GM18951 (cell line): Measurements from ENCODE around the gene TRAIP.
"Not testable (repeated sequence)": the region's sequence is repeated elsewhere in the genome, so short reads cannot be mapped to it uniquely, and the experiment has no call there.

ENCODE experiments used
- POLR2A ChIP-seq: IDR thresholded peaks from 4 replicates; pipeline ENCODE4 v1.6.1; 2011; ENCODE audit warnings: mild to moderate bottlenecking; ENCODE audit not compliant: insufficient read length, insufficient read depth; ENCODE audit errors: extremely low read depth
- in situ Hi-C: fragments of 300-500 bp; cut with MboI; formaldehyde crosslinking; loops from one replicate; pipeline ENCODE4 v1.12.0; 2022; ENCODE audit warnings: low sequenced_read_pairs, mixed read lengths, inconsistent platforms; ENCODE audit not compliant: unreplicated experiment

TRAIP gene

DNA sequence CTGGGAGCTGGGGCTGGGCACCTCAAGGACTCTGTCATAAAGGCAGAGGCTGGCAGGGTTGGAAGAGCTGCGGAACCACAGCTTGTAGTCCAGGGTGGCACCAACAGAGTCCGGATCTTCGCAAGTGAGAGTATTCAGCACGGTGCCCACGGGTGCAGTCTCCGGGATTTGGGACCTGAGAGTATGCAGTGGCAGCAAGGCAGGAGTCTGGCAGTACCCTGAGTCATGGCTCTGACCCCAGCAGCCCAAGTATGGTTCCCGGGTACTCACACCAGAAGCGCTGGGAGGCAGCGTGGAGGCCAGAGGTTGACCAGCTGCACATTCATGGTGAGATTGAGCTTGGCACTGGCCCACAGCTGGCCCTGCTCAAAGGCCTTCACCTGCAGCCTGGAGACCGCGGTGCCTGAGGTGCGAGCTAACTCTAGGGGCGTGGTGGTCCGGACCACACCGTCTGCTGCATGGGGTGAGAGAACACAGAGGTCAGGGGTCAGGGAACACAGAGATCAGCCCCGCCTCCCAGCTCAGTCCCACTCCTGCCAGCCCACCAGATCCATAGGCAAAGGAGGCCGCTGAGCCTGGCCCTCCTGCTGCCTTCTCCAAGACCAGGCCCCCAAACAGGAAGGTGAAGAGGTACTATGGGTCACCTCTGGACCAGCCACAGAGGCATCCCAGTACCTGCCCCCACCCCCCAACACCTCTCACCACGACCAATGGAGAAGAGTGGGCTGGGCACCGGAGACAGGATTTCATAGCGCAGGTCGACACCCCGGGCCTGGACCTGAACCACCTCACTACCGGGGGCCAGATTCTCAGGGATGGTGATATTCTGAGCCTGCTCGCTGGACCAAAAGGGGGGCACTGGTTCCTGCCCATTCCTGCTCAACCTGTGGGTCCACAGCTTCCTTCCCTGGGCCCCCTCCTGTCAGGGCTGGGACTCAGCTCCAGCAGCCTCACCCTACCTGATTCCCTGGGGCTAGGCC lies 61.1 kb downstream of the TRAIP start:
- in situ Hi-C loops: no loop called here
- TF ChIP-seq POLR2A: no peak

- in situ Hi-C loops: no loop called here
- TF ChIP-seq POLR2A: no peak
Measured at GRCh38 chr3:49794431-49794830, 61.9 kb downstream of the TRAIP start.

GRCh38 chr3:49793486-49794085 lies 62.8 kb downstream of the TRAIP start:
- no peak for TF ChIP-seq POLR2A
- in situ Hi-C loops: no loop called here

GRCh38 chr3:49792371-49793150 lies 63.8 kb downstream of the TRAIP start:
- TF ChIP-seq POLR2A: no peak
- in situ Hi-C loops: no loop called here

DNA sequence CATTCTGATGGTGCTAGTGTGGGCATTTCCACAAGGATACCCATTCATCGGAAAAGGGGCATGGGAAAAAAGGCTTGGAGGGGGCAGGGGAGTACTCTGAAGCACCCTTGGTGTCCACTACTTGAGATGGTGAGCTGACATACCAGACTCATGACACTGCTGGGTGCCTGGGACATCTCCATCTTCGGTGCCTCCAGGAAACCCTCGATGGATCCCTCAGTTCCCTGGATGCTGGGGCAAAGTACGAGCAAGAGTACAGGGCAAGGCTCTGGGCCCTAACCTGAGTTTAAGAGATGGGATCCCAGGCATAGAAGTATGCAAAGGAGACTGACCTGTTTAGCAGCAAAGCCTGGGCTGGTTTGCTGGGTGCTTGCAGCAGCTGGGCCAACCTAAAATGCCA lies 64.8 kb downstream of the TRAIP start:
- in situ Hi-C loops: no loop called here

DNA sequence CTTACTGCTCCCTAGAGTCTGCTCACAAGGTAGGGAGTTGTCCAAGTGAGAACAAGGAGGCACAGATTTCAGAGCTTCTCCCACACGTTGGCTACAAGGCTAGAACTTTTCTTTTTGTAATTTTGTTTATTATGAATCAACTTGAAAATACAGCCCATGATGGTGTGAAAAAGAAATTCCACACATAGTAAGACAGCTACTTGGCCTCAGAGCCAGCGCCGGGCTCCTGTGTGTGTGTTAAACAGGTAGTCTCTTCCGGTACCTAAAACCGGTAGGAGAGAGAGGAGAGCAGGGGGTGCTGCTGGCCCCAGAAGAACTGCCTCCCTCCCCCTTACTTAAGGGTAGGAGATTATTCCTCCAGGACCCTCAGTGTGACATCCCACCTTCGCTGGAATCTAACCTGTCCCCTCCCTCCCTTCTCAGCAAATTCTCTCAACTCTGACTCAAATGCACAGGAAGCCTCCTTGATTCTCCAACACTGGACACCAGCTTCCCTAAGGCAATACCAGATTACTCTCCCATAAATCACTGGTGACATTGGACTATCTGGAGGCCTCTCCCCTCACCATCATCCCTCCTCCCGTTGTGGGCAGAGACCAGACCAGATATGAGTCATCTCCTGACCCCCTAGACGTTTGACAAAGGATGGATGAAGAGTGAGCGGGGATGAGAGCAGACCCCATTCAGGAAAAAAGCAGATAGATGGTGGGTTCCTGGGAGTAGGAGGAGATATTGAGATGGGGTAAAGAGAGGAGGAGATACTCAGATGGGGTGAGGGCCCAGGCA lies 65.5 kb downstream of the TRAIP start:
- TF ChIP-seq POLR2A: no peak
- in situ Hi-C loops: no loop called here

More for the DNA sequence above, 64.8 kb downstream of the TRAIP start:
- TF ChIP-seq POLR2A: no peak

DNA sequence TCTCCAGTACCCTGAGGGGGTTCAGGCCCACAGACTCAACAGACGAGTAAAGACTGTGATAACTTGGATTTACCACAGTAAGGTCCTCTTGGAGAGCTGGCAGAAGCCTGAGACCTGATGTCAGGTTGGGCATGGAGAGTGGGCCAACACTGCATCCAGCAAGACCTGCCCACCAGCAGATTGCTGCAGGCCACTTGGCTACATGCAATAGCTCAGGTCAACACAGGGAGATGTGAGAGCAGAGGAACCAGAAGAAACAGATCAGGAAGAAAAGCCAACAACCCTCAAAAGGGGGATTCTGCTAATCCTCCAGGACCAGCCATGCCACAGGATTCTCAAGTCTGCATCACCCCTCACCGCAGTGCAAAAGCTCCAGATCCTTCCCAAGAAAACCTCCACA lies 68.3 kb downstream of the TRAIP start:
- TF ChIP-seq POLR2A: no peak
- in situ Hi-C loops: no loop called here

GRCh38 chr3:49787536-49787935 lies 68.8 kb downstream of the TRAIP start:
- TF ChIP-seq POLR2A: no peak
- in situ Hi-C loops: no loop called here

GRCh38 chr3:49787182-49787464 lies 69.2 kb downstream of the TRAIP start:
- TF ChIP-seq POLR2A: no peak
- in situ Hi-C loops: no loop called here

- in situ Hi-C loops: no loop called here
- peak; percentile 95 for TF ChIP-seq POLR2A
Measured at GRCh38 chr3:49786357-49787181, 69.8 kb downstream of the TRAIP start, which contains the start of gene IP6K1. Gene IP6K1, minus strand, starts transcription at chr3:49786542. Its CDS starts 38,502 bp downstream, at chr3:49748040.

DNA sequence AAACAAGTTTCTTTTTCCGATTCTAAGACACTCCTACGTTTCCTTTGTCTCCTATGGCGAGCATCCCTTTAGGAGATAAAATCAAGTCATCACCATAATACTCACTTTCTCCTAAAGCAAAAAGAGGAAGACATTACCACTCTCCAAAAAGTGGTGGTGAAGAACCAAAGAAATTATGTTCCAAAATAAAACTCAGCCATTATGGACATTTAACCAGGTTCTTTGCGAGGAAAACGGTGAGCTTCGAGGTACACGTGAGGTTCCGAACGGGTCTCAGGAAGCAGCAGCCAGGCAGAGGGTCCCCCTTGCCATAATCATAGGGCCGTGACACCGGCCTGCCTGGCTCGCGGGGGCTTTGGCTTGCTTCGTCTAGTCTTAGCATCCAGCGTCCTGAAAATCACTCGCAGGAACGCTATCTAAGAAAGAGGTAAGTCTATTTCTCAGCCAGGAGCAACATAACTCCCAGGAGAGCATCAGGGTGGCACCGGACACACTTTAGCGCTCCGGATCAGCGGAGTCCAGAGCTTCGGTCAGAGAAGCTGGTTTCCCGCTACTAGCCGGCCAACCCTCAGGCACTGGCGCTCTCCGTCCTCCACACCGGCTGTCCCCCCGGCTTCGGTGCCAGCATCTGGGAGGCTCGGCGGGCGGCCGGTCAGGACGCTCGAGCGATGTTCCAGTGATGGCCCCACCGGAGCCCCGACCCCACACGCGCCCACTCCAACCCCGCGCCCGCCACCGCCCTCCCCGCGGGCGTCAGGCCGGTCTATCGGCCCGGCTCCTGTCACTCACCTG lies 70.6 kb downstream of the TRAIP start:
- in situ Hi-C loops: no loop called here
- TF ChIP-seq POLR2A: no peak

DNA sequence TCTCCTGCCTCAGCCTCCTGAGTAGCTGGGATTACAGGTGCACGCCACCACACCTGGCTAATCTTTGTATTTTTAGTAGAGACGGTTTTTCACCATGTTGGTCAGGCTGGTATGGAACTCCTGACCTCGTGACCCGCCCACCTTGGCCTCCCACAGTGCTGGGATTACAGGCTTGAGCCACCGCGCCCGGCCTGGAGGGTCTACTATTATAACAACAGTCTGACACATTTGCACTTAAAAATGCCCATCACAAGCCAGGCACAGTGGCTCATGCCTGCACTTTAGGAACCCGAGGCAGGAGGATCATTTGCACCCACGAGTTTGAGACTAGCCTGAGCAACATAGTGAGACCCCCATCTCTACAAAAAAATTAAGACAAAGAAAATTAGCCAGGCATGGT lies 74.1 kb downstream of the TRAIP start:
- in situ Hi-C loops: not testable (repeated sequence)
